SK-N-SH treated with all-trans-retinoic acid at 6 μM for 48 hours (cell line): Measurements from ENCODE around the gene TAC4.

Source experiments
- ATAC-seq: fragments of 200-7000 bp; cut with Tn5 transposase; 3 replicates; pipeline ENCODE4 v1.9.1; 2020; ENCODE audit warnings: mild to moderate bottlenecking, moderate library complexity
- ARNTL ChIP-seq: fragments of 450-650 bp; formaldehyde crosslinking; IDR thresholded peaks from 2 replicates; pipeline ENCODE4 v1.5.0; 2020; ENCODE audit warnings: low read depth, mild to moderate bottlenecking, moderate library complexity, borderline replicate concordance
- CSDC2 ChIP-seq: fragments of 250-450 bp; sonication (Bioruptor Pico); IDR thresholded peaks from 2 replicates; pipeline ENCODE4 v1.5.0; 2020; ENCODE audit warnings: mild to moderate bottlenecking, moderate library complexity
- ESRRG ChIP-seq: fragments of 250-450 bp; sonication (Bioruptor Pico); IDR thresholded peaks from 2 replicates; pipeline ENCODE4 v1.6.1; 2021; ENCODE audit warnings: mild to moderate bottlenecking
- GLIS3 ChIP-seq: fragments of 250-450 bp; sonication (Bioruptor Pico); IDR thresholded peaks from 2 replicates; pipeline ENCODE4 v1.5.0; 2020; ENCODE audit warnings: mild to moderate bottlenecking, moderate library complexity
- ISL1 ChIP-seq: fragments of 250-450 bp; sonication (Bioruptor Pico); IDR thresholded peaks from 2 replicates; pipeline ENCODE4 v2.1.2; 2022; ENCODE audit warnings: mild to moderate bottlenecking, moderate library complexity
- OSR1 ChIP-seq: fragments of 250-450 bp; sonication (Bioruptor Pico); IDR thresholded peaks from 2 replicates; pipeline ENCODE4 v1.8.0; 2022; ENCODE audit warnings: moderate library complexity, mild to moderate bottlenecking, inconsistent platforms
- PPARA ChIP-seq: fragments of 250-450 bp; sonication (Bioruptor Pico); IDR thresholded peaks from 2 replicates; pipeline ENCODE4 v1.5.0; 2020; ENCODE audit warnings: mild to moderate bottlenecking, borderline replicate concordance
- RARB ChIP-seq: fragments of 250-450 bp; sonication (Bioruptor Pico); IDR thresholded peaks from 2 replicates; pipeline ENCODE4 v1.8.0; 2021; ENCODE audit warnings: mild to moderate bottlenecking, moderate library complexity
- SNAI2 ChIP-seq: fragments of 250-450 bp; sonication (Bioruptor Pico); IDR thresholded peaks from 2 replicates; pipeline ENCODE4 v1.5.0; 2020; ENCODE audit warnings: mild to moderate bottlenecking, moderate library complexity
- TOX ChIP-seq: fragments of 250-450 bp; sonication (Bioruptor Pico); IDR thresholded peaks from 2 replicates; pipeline ENCODE4 v1.8.0; 2021; ENCODE audit warnings: mild to moderate bottlenecking, moderate library complexity, borderline replicate concordance
- ZC3H10 ChIP-seq: fragments of 250-450 bp; sonication (Bioruptor Pico); IDR thresholded peaks from 2 replicates; pipeline ENCODE4 v1.5.1; 2021; ENCODE audit warnings: mild to moderate bottlenecking, moderate library complexity
- ZFP3 ChIP-seq: fragments of 250-450 bp; sonication (Bioruptor Pico); IDR thresholded peaks from 2 replicates; pipeline ENCODE4 v1.5.0; 2020; ENCODE audit warnings: mild to moderate bottlenecking, moderate library complexity
- ZFP30 ChIP-seq: fragments of 450-650 bp; formaldehyde crosslinking; IDR thresholded peaks from 2 replicates; pipeline ENCODE4 v1.5.0; 2022; ENCODE audit warnings: mild to moderate bottlenecking, moderate library complexity
- ZNF565 ChIP-seq: fragments of 450-650 bp; formaldehyde crosslinking; conservative IDR thresholded peaks from 2 replicates; pipeline ENCODE4 v1.5.0; 2020; ENCODE audit warnings: low read depth, mild to moderate bottlenecking, moderate library complexity
- ZNF8 ChIP-seq: fragments of 450-650 bp; formaldehyde crosslinking; IDR thresholded peaks from 2 replicates; pipeline ENCODE4 v1.5.0; 2020; ENCODE audit warnings: mild to moderate bottlenecking, moderate library complexity
- TF ChIP-seq, protein P1 (sequence below): fragments of 250-450 bp; sonication (Bioruptor Pico); IDR thresholded peaks from 2 replicates; pipeline ENCODE4 v1.5.1; 2021; ENCODE audit warnings: mild to moderate bottlenecking, moderate library complexity
- TF ChIP-seq, protein P2 (sequence below): fragments of 250-450 bp; sonication (Bioruptor Pico); IDR thresholded peaks from 2 replicates; pipeline ENCODE4 v1.5.1; 2020; ENCODE audit warnings: low read depth, mild to moderate bottlenecking, moderate library complexity
- TF ChIP-seq, protein P3 (sequence below): fragments of 250-450 bp; sonication (Bioruptor Pico); IDR thresholded peaks from 2 replicates; pipeline ENCODE4 v1.5.0; 2020; ENCODE audit warnings: mild to moderate bottlenecking, moderate library complexity

The TAC4 gene

DNA sequence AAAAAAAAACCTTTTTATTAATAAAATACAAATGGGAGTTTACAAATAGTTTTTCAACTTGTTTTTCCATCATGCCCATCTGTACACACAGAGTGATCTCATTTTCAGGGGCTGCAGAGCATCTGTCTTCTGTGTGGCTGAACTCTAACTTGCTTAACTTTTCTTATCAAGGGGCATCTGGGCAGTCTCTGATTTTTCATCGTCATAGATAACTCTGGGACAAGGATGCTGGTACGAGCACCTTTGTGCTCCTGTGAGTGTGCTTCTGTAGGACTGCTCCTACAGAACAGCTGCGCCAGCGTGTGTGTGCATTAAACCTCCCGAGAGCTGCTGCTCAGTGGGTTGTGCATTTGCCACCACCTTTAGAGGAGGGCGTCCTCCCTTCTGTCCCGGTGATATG lies 34.6 kb upstream of the TAC4 start:
- TF ChIP-seq ZFP3 (CRISPR knock-in tag) (no peak), ISL1 (CRISPR knock-in tag) (no peak), ZNF8 (CRISPR knock-in tag) (no peak)
- TF ChIP-seq, protein P1, sequence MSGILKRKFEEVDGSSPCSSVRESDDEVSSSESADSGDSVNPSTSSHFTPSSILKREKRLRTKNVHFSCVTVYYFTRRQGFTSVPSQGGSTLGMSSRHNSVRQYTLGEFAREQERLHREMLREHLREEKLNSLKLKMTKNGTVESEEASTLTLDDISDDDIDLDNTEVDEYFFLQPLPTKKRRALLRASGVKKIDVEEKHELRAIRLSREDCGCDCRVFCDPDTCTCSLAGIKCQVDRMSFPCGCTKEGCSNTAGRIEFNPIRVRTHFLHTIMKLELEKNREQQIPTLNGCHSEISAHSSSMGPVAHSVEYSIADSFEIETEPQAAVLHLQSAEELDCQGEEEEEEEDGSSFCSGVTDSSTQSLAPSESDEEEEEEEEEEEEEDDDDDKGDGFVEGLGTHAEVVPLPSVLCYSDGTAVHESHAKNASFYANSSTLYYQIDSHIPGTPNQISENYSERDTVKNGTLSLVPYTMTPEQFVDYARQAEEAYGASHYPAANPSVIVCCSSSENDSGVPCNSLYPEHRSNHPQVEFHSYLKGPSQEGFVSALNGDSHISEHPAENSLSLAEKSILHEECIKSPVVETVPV (CRISPR knock-in tag) = no peak
- ATAC-seq = no peak

DNA sequence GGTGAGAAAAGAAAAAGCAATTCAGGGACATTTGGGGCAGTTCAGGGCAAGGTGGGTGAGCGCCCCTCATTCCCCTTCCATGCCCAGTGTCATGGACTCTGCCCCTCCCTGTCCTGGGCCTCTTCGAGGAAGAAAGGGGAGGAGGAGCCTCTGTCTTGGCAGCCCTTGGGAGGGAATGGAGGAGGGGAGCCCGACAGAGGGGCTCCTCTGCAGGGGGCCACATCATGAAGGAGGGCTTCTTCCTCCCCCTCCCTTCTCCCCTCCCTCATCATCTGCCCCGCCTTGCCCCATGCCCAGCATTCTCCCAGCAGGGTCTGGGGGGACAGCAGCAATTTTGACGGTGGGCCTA lies 33.2 kb upstream of the TAC4 start:
- TF ChIP-seq, protein P2, sequence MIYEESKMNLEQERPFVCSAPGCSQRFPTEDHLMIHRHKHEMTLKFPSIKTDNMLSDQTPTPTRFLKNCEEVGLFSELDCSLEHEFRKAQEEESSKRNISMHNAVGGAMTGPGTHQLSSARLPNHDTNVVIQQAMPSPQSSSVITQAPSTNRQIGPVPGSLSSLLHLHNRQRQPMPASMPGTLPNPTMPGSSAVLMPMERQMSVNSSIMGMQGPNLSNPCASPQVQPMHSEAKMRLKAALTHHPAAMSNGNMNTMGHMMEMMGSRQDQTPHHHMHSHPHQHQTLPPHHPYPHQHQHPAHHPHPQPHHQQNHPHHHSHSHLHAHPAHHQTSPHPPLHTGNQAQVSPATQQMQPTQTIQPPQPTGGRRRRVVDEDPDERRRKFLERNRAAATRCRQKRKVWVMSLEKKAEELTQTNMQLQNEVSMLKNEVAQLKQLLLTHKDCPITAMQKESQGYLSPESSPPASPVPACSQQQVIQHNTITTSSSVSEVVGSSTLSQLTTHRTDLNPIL (CRISPR knock-in tag) = no peak
- TF ChIP-seq ZNF565 (CRISPR knock-in tag) (no peak), ZC3H10 (CRISPR knock-in tag) (no peak), ZFP30 (CRISPR knock-in tag) (no peak), OSR1 (CRISPR knock-in tag) (no peak)
- TF ChIP-seq, protein P3, sequence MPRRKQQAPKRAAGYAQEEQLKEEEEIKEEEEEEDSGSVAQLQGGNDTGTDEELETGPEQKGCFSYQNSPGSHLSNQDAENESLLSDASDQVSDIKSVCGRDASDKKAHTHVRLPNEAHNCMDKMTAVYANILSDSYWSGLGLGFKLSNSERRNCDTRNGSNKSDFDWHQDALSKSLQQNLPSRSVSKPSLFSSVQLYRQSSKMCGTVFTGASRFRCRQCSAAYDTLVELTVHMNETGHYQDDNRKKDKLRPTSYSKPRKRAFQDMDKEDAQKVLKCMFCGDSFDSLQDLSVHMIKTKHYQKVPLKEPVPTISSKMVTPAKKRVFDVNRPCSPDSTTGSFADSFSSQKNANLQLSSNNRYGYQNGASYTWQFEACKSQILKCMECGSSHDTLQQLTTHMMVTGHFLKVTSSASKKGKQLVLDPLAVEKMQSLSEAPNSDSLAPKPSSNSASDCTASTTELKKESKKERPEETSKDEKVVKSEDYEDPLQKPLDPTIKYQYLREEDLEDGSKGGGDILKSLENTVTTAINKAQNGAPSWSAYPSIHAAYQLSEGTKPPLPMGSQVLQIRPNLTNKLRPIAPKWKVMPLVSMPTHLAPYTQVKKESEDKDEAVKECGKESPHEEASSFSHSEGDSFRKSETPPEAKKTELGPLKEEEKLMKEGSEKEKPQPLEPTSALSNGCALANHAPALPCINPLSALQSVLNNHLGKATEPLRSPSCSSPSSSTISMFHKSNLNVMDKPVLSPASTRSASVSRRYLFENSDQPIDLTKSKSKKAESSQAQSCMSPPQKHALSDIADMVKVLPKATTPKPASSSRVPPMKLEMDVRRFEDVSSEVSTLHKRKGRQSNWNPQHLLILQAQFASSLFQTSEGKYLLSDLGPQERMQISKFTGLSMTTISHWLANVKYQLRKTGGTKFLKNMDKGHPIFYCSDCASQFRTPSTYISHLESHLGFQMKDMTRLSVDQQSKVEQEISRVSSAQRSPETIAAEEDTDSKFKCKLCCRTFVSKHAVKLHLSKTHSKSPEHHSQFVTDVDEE = no peak
- no peak for ATAC-seq

DNA sequence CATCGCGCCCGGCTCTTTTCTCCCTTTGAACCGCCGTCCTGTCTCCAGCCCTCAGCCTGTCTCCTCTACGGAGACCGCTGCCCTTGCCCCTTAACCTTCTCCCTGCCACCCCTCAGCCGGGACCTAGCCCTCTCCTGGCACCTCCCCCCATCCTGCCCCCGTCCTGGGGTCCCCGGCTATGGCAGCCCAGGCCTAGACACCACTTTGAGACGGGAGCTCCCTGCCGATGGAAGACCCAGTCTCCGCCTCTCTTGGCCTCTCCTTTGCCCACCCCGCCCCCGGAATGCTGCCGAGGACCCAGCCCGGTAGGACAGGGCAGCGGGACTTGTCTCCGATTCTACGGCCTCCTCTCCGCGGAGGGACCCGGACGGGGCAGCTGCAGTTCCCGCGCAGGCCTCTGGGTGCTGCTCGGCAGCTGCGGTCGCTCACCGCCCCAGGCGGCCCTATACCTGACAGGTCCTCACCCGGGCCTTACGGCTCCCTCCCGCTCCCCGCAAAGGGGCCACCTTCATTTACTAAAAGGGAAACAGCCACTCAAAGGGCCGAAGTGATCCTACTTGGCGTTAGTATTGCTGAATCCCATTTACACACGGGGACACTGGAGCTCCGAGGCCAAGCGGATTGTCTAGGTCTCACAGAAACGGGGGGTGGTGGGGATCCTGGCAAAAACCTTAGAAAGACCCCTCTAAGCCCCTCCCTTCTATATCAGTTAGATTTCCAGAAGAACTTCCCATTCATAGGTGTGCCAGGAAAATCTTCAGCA lies 32.6 kb upstream of the TAC4 start:
- ATAC-seq = peak; percentile 98
- TF ChIP-seq, protein P3 = no peak
- no peak for TF ChIP-seq GLIS3
- TF ChIP-seq ZNF8 (CRISPR knock-in tag) = no peak
- no peak for TF ChIP-seq SNAI2 (CRISPR knock-in tag)
- no peak for TF ChIP-seq ARNTL
- TF ChIP-seq ZFP3 (CRISPR knock-in tag) = no peak
- TF ChIP-seq, protein P2 (CRISPR knock-in tag) = no peak
- no peak for TF ChIP-seq TOX (CRISPR knock-in tag)
- no peak for TF ChIP-seq ZNF565 (CRISPR knock-in tag)
- no peak for TF ChIP-seq ESRRG (CRISPR knock-in tag)
- TF ChIP-seq RARB (CRISPR knock-in tag) = no peak
- TF ChIP-seq ZC3H10 (CRISPR knock-in tag) = no peak
- no peak for TF ChIP-seq PPARA (CRISPR knock-in tag)
- no peak for TF ChIP-seq CSDC2
